Left lung (tissue), 10 donors: ENCODE measurements around the gene TANGO6. TPM values are rescaled to one million over a fixed set of nuclear protein-coding genes. Genes with fewer than 3 reads are reported as not detected.

ENCODE experiments used
- ATAC-seq: fragments of 200-7000 bp; cut with Tn5 transposase; one replicate; pipeline ENCODE4 v1.9.1; 2020; ENCODE audit warnings: moderate library complexity
- DNase-seq, 4 donors: peaks; one replicate each; pipeline ENCODE4 v3.0.0-alpha.2; 2013 to 2020
- H3K27ac ChIP-seq, 2 donors: fragments of 200-600 bp; sonication (generic) in 1 of 2; one replicate each; pipeline versions ENCODE4 v1.5.0 to v1.8.0; 2020 to 2021
- H3K27me3 ChIP-seq, 2 donors: fragments of 200-600 bp; sonication (generic) in 1 of 2; one replicate each; pipeline versions ENCODE4 v1.5.0 to v1.8.0; 2020 to 2021
- H3K36me3 ChIP-seq, 2 donors: fragments of 200-600 bp; sonication (generic) in 1 of 2; one replicate each; pipeline versions ENCODE4 v1.5.0 to v1.8.0; 2020 to 2021
- H3K4me1 ChIP-seq, 2 donors: fragments of 200-600 bp; one replicate each; pipeline ENCODE4 v1.8.0; 2021
- H3K4me3 ChIP-seq, 2 donors: fragments of 200-600 bp; sonication (generic) in 1 of 2; one replicate each; pipeline versions ENCODE4 v1.5.0 to v1.8.0; 2020 to 2021; ENCODE audit warnings: mild to moderate bottlenecking in 1 of 2
- H3K9me3 ChIP-seq, 2 donors: fragments of 200-600 bp; sonication (generic) in 1 of 2; one replicate each; pipeline versions ENCODE4 v1.5.0 to v1.8.0; 2020 to 2021
- intact Hi-C, 2 donors: fragments of 100-400 bp; cut with DNase I; formaldehyde crosslinking; loops; one replicate each; pipeline versions ENCODE4 v1.11.2 to v1.14.2; 2022
- polyA plus RNA-seq, 6 donors: library from polyadenylated mRNA; unstranded; fragments of 120-200 nt; gene quantifications; one replicate each; pipeline ENCODE4 v1.2.1, GENCODE V29; 2013; ENCODE audit not compliant: insufficient read length in 6 of 6
- total RNA-seq, 2 donors: library from RNA; stranded (reverse); fragmentation: NEBNext Ultra II Directional; extraction: Animal tissue kit (Norgen Biotek cat#: 25700); gene quantifications; one replicate each; pipeline ENCODE4 v1.2.1, GENCODE V29; 2021
- TF ChIP-seq, protein P1 (sequence below), 2 donors: fragments of 200-600 bp; sonication (generic) in 1 of 2; IDR thresholded peaks; one replicate each; pipeline versions ENCODE4 v1.5.0 to v1.8.0; 2021; ENCODE audit warnings: antibody characterized with exemption in 2 of 2
- donor health status: DM: no; HTN: yes; CAD: no.
- donor health status: DM: no; HTN: no; CAD: no.

TANGO6 gene
- total and polyA plus RNA-seq, 8 donors, result 6.3 to 24.1 (median 7.9) TPM

DNA sequence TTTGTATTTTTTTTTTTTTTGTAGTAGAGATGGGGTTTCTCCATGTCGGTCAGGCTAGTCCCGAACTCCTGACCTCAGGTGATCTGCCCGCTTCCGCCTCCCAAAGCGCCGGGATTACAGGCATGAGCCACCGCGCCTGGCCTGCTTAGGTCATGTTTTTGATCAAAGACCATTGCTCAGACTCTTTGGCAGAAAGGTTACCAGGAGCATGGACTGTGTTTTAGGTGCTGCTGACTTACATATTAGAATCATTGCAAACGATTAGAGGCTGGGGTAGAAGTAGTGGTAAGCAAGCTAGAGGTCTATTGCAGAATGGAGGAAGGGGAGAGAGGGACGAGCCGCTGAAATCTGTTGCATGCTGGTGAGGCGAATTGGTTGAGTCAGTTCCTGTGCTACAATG lies 79.8 kb downstream of the TANGO6 start:
- H3K27ac ChIP-seq, result no peak overlapping the region
- ATAC-seq (no peak), DNase-seq (no peak)
- no peaks in the 10 kb centered on the region for H3K27me3 ChIP-seq
- H3K4me3 ChIP-seq, result no peak overlapping the region
- intact Hi-C loops, result no loop called here
- peaks cover 0 to 37% of the 10 kb centered on the region in 2 donors for H3K36me3 ChIP-seq
- TF ChIP-seq, protein P1, sequence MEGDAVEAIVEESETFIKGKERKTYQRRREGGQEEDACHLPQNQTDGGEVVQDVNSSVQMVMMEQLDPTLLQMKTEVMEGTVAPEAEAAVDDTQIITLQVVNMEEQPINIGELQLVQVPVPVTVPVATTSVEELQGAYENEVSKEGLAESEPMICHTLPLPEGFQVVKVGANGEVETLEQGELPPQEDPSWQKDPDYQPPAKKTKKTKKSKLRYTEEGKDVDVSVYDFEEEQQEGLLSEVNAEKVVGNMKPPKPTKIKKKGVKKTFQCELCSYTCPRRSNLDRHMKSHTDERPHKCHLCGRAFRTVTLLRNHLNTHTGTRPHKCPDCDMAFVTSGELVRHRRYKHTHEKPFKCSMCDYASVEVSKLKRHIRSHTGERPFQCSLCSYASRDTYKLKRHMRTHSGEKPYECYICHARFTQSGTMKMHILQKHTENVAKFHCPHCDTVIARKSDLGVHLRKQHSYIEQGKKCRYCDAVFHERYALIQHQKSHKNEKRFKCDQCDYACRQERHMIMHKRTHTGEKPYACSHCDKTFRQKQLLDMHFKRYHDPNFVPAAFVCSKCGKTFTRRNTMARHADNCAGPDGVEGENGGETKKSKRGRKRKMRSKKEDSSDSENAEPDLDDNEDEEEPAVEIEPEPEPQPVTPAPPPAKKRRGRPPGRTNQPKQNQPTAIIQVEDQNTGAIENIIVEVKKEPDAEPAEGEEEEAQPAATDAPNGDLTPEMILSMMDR (IDR thresholded peaks at IDR 0.05), result no peak
- H3K9me3 ChIP-seq, result no peaks in the 10 kb centered on the region
- no peaks in the 10 kb centered on the region for H3K4me1 ChIP-seq

DNA sequence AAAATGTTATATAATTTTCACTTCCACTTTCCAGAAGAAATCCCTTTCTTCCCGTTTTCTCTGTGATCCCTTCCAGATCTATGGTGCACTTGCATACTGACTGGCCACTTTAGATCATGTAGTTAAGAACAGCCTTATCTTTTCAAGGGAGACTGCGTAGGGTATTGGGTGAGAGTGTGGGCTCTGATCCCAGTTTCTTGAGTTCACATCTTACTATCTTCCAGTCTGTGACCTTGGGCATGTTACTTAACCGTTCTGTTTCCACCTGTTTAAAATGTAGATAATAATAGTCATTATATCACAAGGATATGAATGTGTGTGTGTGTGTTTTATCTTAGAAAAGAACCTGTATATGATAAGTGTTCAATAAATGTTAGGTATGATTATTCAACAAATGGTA lies 83.7 kb downstream of the TANGO6 start:
- H3K27me3 ChIP-seq, result no peaks in the 10 kb centered on the region
- no peaks in the 10 kb centered on the region for H3K4me1 ChIP-seq
- DNase-seq, result no peak
- TF ChIP-seq, protein P1 (IDR thresholded peaks at IDR 0.05), result no peak
- peaks cover 0 to 49% of the 10 kb centered on the region in 2 donors for H3K36me3 ChIP-seq
- H3K9me3 ChIP-seq, result no peaks in the 10 kb centered on the region
- H3K4me3 ChIP-seq, result no peak overlapping the region
- no peak overlapping the region for H3K27ac ChIP-seq
- intact Hi-C loops, result no loop called here
- ATAC-seq, result no peak

DNA sequence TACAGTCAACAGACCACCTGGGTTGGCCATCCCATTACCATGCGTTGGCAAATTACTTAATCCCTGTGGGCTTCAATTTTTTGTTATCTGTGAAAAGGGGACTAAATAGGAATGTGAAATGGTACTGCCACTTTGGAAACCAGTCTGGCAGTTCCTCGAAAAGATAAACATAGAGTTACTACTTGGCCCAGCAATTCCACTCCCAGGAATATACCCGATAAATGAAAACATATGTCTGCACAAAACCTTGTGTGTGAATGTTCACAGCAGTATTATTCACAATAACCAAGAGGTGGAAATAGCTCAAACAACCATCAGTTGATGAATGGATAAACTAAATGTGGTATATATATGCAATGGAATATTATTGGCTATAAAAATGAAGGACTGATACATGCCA lies 87.9 kb downstream of the TANGO6 start:
- no peaks in the 10 kb centered on the region for H3K27me3 ChIP-seq
- no peak for ATAC-seq
- TF ChIP-seq, protein P1 (IDR thresholded peaks at IDR 0.05), result no peak
- H3K4me1 ChIP-seq, result no peaks in the 10 kb centered on the region
- intact Hi-C loops, result no loop called here
- H3K27ac ChIP-seq, result no peak overlapping the region
- no peak for DNase-seq
- no peaks in the 10 kb centered on the region for H3K9me3 ChIP-seq
- peaks cover 0 to 61% of the 10 kb centered on the region in 2 donors for H3K36me3 ChIP-seq
- no peak overlapping the region for H3K4me3 ChIP-seq

DNA sequence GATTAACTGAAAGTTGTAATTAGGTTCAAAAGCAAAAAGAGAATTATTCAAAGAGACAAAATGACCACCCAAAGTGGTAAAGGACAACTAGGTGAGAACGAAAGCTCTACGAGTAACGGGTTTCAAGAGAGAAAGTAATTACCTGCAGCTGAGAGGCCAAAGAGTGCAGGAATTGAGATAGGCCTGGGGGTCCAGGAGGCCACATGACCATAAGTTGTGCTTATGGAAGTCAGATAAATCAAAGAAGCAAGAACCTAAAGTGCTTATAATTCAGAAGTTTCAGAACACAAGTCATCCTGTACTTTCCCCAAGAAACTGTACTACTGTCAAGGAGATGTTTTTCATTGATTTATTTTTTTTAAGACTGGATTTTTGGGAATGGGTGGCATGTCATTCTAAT lies 91.1 kb downstream of the TANGO6 start:
- no peaks in the 10 kb centered on the region for H3K4me1 ChIP-seq
- intact Hi-C loops, result no loop called here

DNA sequence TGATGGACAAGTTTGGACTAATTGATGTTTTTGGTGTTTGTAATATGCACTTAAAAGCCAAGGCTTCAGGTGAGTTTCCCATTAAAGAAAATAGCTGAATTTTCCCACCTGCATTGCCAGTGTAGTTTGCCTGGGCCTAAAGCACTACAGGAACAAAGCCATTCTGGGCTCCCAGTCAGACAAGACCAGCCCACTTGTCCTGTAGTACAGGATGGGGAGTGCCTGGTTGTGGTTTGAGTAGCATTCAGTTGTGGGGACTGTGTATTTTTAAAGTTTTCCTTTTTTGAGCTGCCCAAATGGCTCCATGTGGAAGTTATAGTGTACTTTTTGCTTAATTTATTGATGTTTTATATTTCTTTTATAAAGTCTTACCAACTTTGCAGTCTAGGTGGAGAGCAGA lies 91.7 kb downstream of the TANGO6 start:
- DNase-seq, result no peak
- Histone ChIP-seq H3K4me3 (no peak overlapping the region), H3K27ac (no peak overlapping the region), H3K9me3 (no peaks in the 10 kb centered on the region), H3K36me3 (peaks cover 0 to 33% of the 10 kb centered on the region in 2 donors), H3K27me3 (no peaks in the 10 kb centered on the region), H3K4me1 (no peaks in the 10 kb centered on the region)
- ATAC-seq, result peak; percentile 75
- TF ChIP-seq, protein P1 (IDR thresholded peaks at IDR 0.05), result no peak
- intact Hi-C loops, result no loop called here

More for the DNA sequence above, 91.1 kb downstream of the TANGO6 start:
- DNase-seq (no peak), ATAC-seq (no peak)
- Histone ChIP-seq H3K27ac (no peak overlapping the region), H3K36me3 (peaks cover 0 to 39% of the 10 kb centered on the region in 2 donors), H3K4me3 (no peak overlapping the region), H3K27me3 (no peaks in the 10 kb centered on the region), H3K9me3 (no peaks in the 10 kb centered on the region)
- TF ChIP-seq, protein P1 (IDR thresholded peaks at IDR 0.05), result no peak
